Left lung (tissue), 10 donors: ENCODE data around the gene CCDC174. TPM values are rescaled to one million over a fixed set of nuclear protein-coding genes. Genes with fewer than 3 reads are reported as not detected.

ENCODE experiments used
- ATAC-seq: fragments of 200-7000 bp; cut with Tn5 transposase; one replicate; pipeline ENCODE4 v1.9.1; 2020; ENCODE audit warnings: moderate library complexity
- DNase-seq, 4 donors: peaks; one replicate each; pipeline ENCODE4 v3.0.0-alpha.2; 2013 to 2020
- H3K27ac ChIP-seq, 2 donors: fragments of 200-600 bp; sonication (generic) in 1 of 2; one replicate each; pipeline versions ENCODE4 v1.5.0 to v1.8.0; 2020 to 2021
- H3K27me3 ChIP-seq, 2 donors: fragments of 200-600 bp; sonication (generic) in 1 of 2; one replicate each; pipeline versions ENCODE4 v1.5.0 to v1.8.0; 2020 to 2021
- H3K36me3 ChIP-seq, 2 donors: fragments of 200-600 bp; sonication (generic) in 1 of 2; one replicate each; pipeline versions ENCODE4 v1.5.0 to v1.8.0; 2020 to 2021
- H3K4me1 ChIP-seq, 2 donors: fragments of 200-600 bp; one replicate each; pipeline ENCODE4 v1.8.0; 2021
- H3K4me3 ChIP-seq, 2 donors: fragments of 200-600 bp; sonication (generic) in 1 of 2; one replicate each; pipeline versions ENCODE4 v1.5.0 to v1.8.0; 2020 to 2021; ENCODE audit warnings: mild to moderate bottlenecking in 1 of 2
- H3K9me3 ChIP-seq, 2 donors: fragments of 200-600 bp; sonication (generic) in 1 of 2; one replicate each; pipeline versions ENCODE4 v1.5.0 to v1.8.0; 2020 to 2021
- CTCF ChIP-seq, 2 donors: fragments of 200-600 bp; sonication (generic) in 1 of 2; IDR thresholded peaks; one replicate each; pipeline versions ENCODE4 v1.5.0 to v1.8.0; 2021; ENCODE audit warnings: antibody characterized with exemption in 2 of 2
- intact Hi-C, 2 donors: fragments of 100-400 bp; cut with DNase I; formaldehyde crosslinking; loops; one replicate each; pipeline versions ENCODE4 v1.11.2 to v1.14.2; 2022
- polyA plus RNA-seq, 6 donors: library from polyadenylated mRNA; unstranded; fragments of 120-200 nt; gene quantifications; one replicate each; pipeline ENCODE4 v1.2.1, GENCODE V29; 2013; ENCODE audit not compliant: insufficient read length in 6 of 6
- total RNA-seq, 2 donors: library from RNA; stranded (reverse); fragmentation: NEBNext Ultra II Directional; extraction: Animal tissue kit (Norgen Biotek cat#: 25700); gene quantifications; one replicate each; pipeline ENCODE4 v1.2.1, GENCODE V29; 2021
- donor health status: DM: no; HTN: yes; CAD: no.
- donor health status: DM: no; HTN: no; CAD: no.

The CCDC174 gene
- total and polyA plus RNA-seq, 8 donors, result 13.3 to 42.2 (median 34.2) TPM

GRCh38 chr3:14698601-14699244 lies 47.2 kb downstream of the CCDC174 start:
- no peak for ATAC-seq
- Histone ChIP-seq H3K27me3 (no peaks in the 10 kb centered on the region), H3K9me3 (no peaks in the 10 kb centered on the region), H3K27ac (no peak overlapping the region), H3K4me1 (no peaks in the 10 kb centered on the region), H3K4me3 (no peak overlapping the region), H3K36me3 (no peaks in the 10 kb centered on the region)
- intact Hi-C loops, result no loop called here
- DNase-seq, result no peak
- TF ChIP-seq CTCF (IDR thresholded peaks at IDR 0.05), result no peak

- Histone ChIP-seq H3K27ac (no peak overlapping the region), H3K36me3 (no peaks in the 10 kb centered on the region), H3K27me3 (no peaks in the 10 kb centered on the region), H3K4me1 (no peaks in the 10 kb centered on the region), H3K4me3 (no peak overlapping the region), H3K9me3 (no peaks in the 10 kb centered on the region)
- ATAC-seq (no peak), DNase-seq (no peak)
- intact Hi-C loops, result no loop called here
- TF ChIP-seq CTCF (IDR thresholded peaks at IDR 0.05), result no peak
Observed at GRCh38 chr3:14699643-14700042, 48.1 kb downstream of the CCDC174 start.

- H3K4me3 ChIP-seq, result no peak overlapping the region
- H3K36me3 ChIP-seq, result no peaks in the 10 kb centered on the region
- TF ChIP-seq CTCF (IDR thresholded peaks at IDR 0.05), result no peak
- no peak overlapping the region for H3K27ac ChIP-seq
- no peak for ATAC-seq
- intact Hi-C loops, result no loop called here
- no peaks in the 10 kb centered on the region for H3K9me3 ChIP-seq
- H3K27me3 ChIP-seq, result no peaks in the 10 kb centered on the region
- H3K4me1 ChIP-seq, result no peaks in the 10 kb centered on the region
- no peak for DNase-seq
Observed at GRCh38 chr3:14700891-14701290, 49.3 kb downstream of the CCDC174 start.

- Histone ChIP-seq H3K36me3 (no peaks in the 10 kb centered on the region), H3K27ac (no peak overlapping the region), H3K27me3 (no peaks in the 10 kb centered on the region), H3K9me3 (no peaks in the 10 kb centered on the region), H3K4me1 (no peaks in the 10 kb centered on the region), H3K4me3 (no peak overlapping the region)
- intact Hi-C loops, result no loop called here
- ATAC-seq (no peak), DNase-seq (no peak)
- TF ChIP-seq CTCF (IDR thresholded peaks at IDR 0.05), result no peak
Observed at GRCh38 chr3:14701676-14702075, 50.1 kb downstream of the CCDC174 start.

GRCh38 chr3:14703128-14703750 lies 51.7 kb downstream of the CCDC174 start:
- Histone ChIP-seq H3K4me3 (no peak overlapping the region), H3K36me3 (no peaks in the 10 kb centered on the region), H3K27me3 (no peaks in the 10 kb centered on the region), H3K27ac (no peak overlapping the region), H3K9me3 (no peaks in the 10 kb centered on the region), H3K4me1 (no peaks in the 10 kb centered on the region)
- intact Hi-C loops, result no loop called here
- ATAC-seq (no peak), DNase-seq (no peak)
- no peak for TF ChIP-seq CTCF (IDR thresholded peaks at IDR 0.05)
